Dermis microvascular lymphatic vessel endothelial cell (primary cell): ENCODE measurements around the gene FCHO1. TPM values are rescaled to one million over a fixed set of nuclear protein-coding genes. Genes with fewer than 3 reads are reported as not detected.

Experiments
- DNase-seq, 2 donors: peaks; one replicate each; pipeline versions ENCODE4 v3.0.0 to v3.0.0-alpha.2; 2010; ENCODE audit warnings: low read depth in 2 of 2
- total RNA-seq: library from RNA; depleted of rRNA; stranded (reverse); fragments of >200 nt; gene quantifications from 2 replicates; pipeline ENCODE4 v1.2.1, GENCODE V29; 2014

Gene FCHO1
- total RNA-seq, 1 donor from 2014 or later = 0.90 TPM

- no peak for DNase-seq
Measured at GRCh38 chr19:17826508-17827056, 75.3 kb downstream of the FCHO1 start.

- no peak for DNase-seq
Measured at GRCh38 chr19:17829855-17830566, 78.7 kb downstream of the FCHO1 start.

- peak; percentile 48 to 53 for DNase-seq
Measured at GRCh38 chr19:17830567-17831418, 79.5 kb downstream of the FCHO1 start.

- no peak for DNase-seq
Measured at GRCh38 chr19:17831419-17831888, 80.2 kb downstream of the FCHO1 start.

GRCh38 chr19:17832443-17833208, 81.3 kb downstream of the FCHO1 start:
- DNase-seq = no peak

GRCh38 chr19:17834350-17835181, 83.3 kb downstream of the FCHO1 start:
- no peak for DNase-seq

GRCh38 chr19:17835182-17836006, 84.1 kb downstream of the FCHO1 start:
- DNase-seq = no peak

GRCh38 chr19:17836530-17836929, 85.3 kb downstream of the FCHO1 start:
- no peak for DNase-seq

- DNase-seq = no peak
Measured at GRCh38 chr19:17837972-17838371, 86.7 kb downstream of the FCHO1 start.

Other genes starting within 250 kb of the FCHO1 start
- gene PGLS, start 239.8 kb upstream of the FCHO1 start, total RNA-seq = 32.6 and 80.5 TPM in 2 replicates
- 57.9 and 60.7 TPM in 2 replicates for gene COLGALT1, start 195.8 kb upstream of the FCHO1 start, total RNA-seq
- gene UNC13A, start 63.1 kb upstream of the FCHO1 start, total RNA-seq = 0.13 TPM in 2 replicates
- gene MAP1S, start 32.0 kb upstream of the FCHO1 start, total RNA-seq = 27.5 and 52.5 TPM in 2 replicates
- under 0.01 TPM in 2 replicates for gene B3GNT3, start 43.7 kb downstream of the FCHO1 start, total RNA-seq
- gene INSL3, start 70.0 kb downstream of the FCHO1 start, total RNA-seq = not detected in 2 replicates
- 1.7 and 2.4 TPM in 2 replicates for gene JAK3, start 96.5 kb downstream of the FCHO1 start, total RNA-seq
- 1,265 and 1,315 TPM in 2 replicates for gene RPL18A, start 108.4 kb downstream of the FCHO1 start, total RNA-seq
- gene SLC5A5, start 120.5 kb downstream of the FCHO1 start, total RNA-seq = not detected in 2 replicates
- 27.2 and 34.5 TPM in 2 replicates for gene CCDC124, start 181.5 kb downstream of the FCHO1 start, total RNA-seq
- under 0.01 and 0.25 TPM in 2 replicates for gene KCNN1, start 215.6 kb downstream of the FCHO1 start, total RNA-seq